ENCODE measurements around the gene ASAP3. TPM values are rescaled to one million over a fixed set of nuclear protein-coding genes. Genes with fewer than 3 reads are reported as not detected.

ASAP3 gene
- 10 to 100 TPM; 47.0 to 72.7 (median 52.6) TPM for polyA plus RNA-seq (ENCODE audit: insufficient read length in 10 of 10)
- long read RNA-seq, donor 1, full-length matches to known transcripts = 2 of 2 reads
- long read RNA-seq, donor 1, partial matches to known transcripts = 0 of 2 reads
- long read RNA-seq, donor 1, other reads (novel, unspliced or antisense) = 0 of 2 reads
- long read RNA-seq, donor 2, full-length matches to known transcripts = 2 of 2 reads
- long read RNA-seq, donor 2, partial matches to known transcripts = 0 of 2 reads
- long read RNA-seq, donor 2, other reads (novel, unspliced or antisense) = 0 of 2 reads
- long read RNA-seq, donor 3 = 0 reads
- long read RNA-seq, donor 4, full-length matches to known transcripts = 2 of 2 reads
- long read RNA-seq, donor 4, partial matches to known transcripts = 0 of 2 reads
- long read RNA-seq, donor 4, other reads (novel, unspliced or antisense) = 0 of 2 reads
- long read RNA-seq, donor 5 = 0 reads
- long read RNA-seq, donor 6, full-length matches to known transcripts = 5 of 5 reads
- long read RNA-seq, donor 6, partial matches to known transcripts = 0 of 5 reads
- long read RNA-seq, donor 6, other reads (novel, unspliced or antisense) = 0 of 5 reads
- long read RNA-seq, donor 7 = 0 reads
- long read RNA-seq, donor 8, full-length matches to known transcripts = 3 of 3 reads
- long read RNA-seq, donor 8, partial matches to known transcripts = 0 of 3 reads
- long read RNA-seq, donor 8, other reads (novel, unspliced or antisense) = 0 of 3 reads
- long read RNA-seq, donor 9 = 0 reads

DNA sequence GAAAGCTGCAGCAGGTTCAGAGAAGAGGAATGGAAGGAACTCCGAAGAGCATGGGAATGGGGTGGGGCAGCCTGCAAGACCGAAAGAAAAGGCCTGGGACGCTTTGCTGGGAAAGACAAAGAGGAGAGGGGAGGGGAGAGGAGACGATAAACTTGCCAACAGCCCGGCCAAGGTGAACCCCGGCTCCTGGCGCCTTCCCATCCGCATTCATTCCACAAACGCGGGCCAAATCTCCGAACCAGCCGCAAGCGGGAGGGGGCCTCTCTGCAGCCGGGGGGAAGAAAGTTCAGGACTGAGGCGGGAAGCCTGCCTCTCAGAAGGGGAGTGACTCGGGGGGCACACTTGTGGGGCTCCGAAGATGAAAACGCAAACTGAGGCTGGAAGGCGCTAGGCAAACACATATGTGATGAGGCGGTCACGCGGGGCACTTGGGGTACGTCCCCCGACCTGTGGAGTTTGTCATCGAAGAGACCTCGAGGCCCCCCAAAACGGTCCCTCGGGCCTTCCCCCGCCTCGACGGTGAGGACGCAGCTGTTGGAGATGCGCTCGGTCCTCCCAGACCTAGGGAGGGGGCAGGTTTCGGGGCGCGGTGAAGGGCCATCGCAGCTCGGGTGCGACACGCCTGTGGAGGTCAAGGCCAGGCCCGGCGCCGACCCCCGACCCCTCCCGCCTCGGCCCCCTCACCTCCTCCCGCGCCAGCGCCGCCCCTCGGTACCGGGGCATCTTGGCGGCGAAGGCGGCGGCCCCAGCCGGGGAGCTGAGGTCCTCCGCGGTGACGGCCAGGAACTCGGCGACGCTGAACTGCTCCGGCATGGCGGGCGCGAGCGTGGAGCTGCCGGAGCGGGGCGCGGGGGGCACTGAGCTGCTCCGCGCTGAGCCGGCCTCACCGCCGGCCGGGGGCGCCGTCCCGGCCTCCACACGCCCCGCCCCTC is at the start of gene ASAP3:
ASAP3 (minus strand) TSS at position 859 of the 932 bp plus-strand sequence; CDS start at position 813, 46 bp downstream.
- peak in 2 of 3 donors; percentile 77 to 89 for DNase-seq

DNA sequence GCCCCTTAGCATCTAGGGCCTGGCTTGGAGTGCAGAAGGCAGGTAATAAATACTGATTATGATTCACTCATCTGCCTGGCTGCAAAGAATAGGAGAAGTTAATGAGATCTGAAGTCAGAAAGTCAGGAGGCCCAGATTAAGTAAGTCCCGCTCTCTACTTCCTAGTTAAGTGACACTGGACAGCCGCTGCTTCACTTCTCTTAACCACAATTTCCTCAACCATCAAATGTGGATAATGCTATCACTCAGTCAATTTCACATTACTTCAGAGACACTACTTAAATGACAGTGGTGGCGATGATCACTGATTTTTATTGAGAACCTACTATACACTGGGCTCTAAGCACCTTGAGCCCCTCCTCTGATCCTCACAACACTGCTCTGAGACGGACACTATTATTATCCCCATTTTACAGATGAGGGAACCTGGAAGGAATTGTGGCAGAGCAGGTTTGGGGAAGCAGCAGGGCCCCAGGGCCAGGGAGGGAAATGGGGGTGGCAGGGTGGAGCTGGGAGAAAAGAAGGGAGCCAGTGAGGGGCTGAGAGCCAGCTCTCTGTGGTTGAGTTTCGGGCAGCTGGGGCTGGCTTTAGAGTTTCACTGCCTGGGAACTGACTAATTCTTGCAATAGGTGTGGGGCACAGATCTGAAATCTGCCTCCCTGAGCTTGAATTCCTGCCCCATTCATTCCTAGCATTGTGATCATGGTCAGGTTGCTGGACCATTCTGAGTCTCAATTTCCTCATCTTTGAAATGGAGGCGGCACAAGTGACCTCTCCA is 49.5 kb upstream of the ASAP3 start:
- no peak for DNase-seq

DNA sequence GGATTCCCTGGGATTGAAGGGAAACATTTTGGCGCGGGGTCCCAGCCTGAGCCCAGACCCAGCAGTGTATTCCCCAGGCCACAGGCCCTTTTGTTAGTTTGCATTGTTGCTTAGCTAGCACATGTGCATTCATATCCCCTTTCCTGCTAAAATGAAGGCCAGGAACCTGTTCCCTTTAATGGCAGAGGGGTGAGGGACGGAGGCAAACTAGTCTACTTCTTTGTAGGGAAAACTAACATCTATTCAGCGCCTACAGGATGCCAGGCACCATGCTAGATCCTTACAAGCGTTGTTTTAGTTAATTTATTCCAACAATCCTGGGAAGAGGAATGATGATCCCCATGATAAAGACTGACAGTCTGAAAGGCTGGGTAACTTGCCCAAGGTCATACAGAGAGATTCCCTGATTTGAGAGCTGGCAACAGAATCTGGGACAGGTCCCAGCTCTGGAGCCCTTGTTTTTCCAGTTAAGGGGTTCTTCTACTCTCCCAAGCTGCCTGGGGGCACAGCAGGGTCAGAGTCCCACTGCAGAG is 47.6 kb upstream of the ASAP3 start:
- no peak for DNase-seq

DNA sequence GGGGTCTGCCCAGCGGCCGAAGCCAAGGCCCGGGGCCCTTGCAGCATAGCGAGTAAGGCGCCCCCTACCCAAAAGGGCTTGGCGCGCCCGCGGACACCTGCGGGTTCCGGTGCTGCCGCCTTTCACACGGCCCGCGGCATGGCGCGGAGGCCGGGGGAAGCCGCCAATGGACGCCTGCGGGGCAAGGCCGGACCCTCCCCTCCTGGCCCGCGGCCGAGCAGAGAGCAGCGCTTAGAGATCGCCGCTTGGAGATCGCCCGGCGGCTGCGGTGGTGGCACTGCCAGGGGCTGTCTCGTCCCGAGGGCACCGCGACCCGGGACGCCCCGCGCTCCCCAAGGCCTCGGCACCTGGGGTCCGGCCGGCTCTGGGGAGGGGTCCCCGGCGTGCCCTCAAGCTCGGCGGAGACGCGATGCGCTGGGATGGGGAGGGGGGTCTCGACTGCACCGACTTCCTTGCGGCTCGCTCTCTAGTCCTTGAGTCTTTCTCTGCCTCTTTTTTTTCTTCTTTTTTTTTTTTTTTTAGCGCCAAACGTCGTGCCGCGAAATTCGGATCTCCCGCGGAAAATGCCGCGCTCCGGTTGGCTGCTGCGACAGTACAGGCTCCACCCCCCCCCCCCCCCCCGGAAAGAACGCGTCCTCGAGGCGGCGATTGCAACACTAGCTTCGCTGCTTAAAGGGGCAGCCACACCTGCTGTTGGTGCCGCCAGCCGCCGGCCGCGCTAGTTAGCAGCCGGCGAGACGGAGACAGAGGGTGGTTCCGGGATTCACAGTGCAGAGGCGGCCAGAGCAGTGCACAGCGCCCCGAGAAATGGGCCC is 47.0 kb upstream of the ASAP3 start, which contains the start of gene E2F2:
E2F2 (minus strand) TSS at position 487 of the 815 bp plus-strand sequence; CDS start at position 47, 440 bp downstream.
- DNase-seq = peak; percentile 81 to 95 (median 91)

GRCh38 chr1:23530087-23530746 is 46.2 kb upstream of the ASAP3 start:
- DNase-seq = no peak

DNA sequence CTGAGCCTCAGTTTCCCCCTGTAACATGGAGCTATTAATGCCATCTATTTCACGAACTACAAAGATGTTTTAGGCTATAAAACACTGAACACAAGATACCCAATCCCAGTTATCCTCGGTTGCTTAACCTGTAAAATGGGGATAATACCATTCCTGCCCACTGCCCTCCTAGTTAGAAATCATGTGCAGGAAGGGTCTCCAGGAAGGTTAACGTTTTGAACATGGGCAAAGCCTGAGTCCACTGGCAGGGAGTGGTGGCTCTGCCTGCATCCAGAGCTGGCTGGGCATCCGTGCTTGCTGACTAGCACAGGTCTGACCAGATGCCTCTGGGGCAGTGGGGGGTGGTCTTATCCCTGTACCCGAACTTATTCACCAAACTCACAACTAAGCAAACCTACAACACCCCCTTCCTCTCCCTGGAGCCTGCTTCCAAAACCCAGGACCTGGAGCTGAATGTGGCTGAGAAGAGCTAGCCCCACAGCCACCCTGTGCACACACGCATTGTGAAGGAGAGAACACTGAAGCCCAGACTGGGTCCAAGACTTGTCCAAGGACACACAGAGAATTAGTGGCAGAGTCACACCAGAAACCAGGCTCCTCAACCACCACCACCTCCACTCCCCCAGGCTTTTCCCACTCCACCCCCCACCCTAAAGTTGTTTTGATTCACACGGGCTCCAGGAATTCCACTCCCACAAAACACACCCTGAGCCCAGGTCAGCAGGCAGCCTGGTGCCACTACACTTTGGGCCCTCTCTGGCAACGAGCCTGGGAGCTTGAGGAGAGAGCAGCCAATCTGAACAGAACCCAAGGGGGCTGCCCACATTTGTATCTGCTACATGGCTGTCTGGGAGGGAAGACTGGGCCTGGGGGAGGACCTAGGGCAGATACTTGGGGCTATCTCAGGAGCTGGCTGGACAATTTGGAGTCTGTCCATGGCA is 45.4 kb upstream of the ASAP3 start:
- no peak for DNase-seq

GRCh38 chr1:23528250-23528978 is 44.4 kb upstream of the ASAP3 start:
- DNase-seq = peak; percentile 76 to 86 (median 81)

- no peak for DNase-seq
These were observed 43.9 kb upstream of the ASAP3 start for GRCh38 chr1:23527900-23528249.

DNA sequence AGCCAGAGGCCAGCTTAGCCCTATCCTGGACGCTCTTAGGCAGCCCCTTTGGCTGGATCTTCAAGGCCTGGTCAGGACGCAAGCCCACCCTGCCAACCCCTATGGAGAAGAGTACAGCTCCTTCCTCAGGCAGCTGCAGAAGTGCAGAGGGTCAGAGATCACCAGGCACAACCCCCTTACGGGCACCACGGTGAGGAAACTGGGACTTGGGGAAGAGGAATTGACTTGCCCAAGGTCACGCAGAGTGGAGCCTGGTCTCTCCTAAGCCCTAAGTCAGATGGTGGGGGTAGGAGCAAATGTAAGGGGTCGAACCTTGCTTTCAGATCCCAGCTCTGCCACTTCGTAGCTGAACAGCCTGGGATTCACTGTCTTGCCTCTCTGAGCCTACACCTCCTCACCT is 43.4 kb upstream of the ASAP3 start:
- DNase-seq = no peak

GRCh38 chr1:23526329-23527041 is 42.5 kb upstream of the ASAP3 start:
- no peak for DNase-seq

DNA sequence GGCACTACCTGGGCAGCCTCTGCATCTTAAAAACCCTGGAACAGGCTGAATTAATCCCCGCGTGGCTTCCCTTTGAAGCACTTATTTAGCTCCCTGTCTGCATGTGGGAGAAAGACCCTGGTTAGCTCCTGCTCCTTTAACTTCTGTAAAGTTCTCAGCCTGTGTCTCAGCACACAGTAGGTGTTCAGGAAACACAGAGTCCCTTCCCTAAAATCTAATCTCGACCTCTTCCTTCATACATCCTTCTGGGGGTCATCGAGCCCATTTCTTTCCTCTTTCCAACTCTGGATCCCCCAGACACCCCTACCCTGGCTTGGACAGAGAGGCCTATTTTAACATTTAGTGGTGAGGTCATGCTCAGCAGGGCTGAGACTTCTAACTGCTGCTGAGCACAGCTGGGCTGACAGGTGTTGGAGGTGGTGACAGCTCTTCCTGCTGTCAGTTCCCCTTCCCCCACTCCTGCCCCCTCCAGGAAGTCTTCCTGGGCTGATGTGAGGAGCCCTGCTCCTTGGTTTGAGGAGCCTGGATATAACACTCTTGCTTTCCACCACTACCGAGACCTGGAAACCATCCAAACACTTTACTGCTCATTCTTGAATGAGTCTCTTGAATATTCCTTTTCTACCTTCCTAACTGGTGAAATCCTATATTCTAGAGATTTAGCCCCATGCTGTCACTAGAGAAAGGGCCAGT is 41.7 kb upstream of the ASAP3 start:
- peak in 1 of 3 donors; percentile 43 for DNase-seq

- peak; percentile 38 to 68 (median 44) for DNase-seq
These were observed 40.9 kb upstream of the ASAP3 start for GRCh38 chr1:23524716-23525401.

DNA sequence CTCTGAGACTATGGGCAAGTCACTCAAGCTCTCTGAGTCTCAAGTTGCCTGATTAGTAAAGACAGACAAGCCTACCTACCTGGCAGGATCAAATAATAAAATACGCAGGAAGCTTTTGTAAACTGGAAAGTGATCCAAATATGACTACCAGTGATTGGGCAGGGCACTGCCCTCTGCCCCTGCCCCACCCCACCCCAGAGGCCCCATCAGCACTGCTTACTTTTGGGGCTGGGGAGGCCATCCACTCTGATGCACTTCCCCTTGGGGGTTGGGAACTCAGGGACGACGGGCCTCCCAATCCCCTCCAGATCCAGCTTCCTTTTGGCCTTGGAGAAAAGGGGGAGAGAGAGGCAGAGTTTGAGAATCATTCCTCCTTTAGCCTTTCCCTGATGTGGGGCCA is 40.2 kb upstream of the ASAP3 start:
- DNase-seq = no peak

GRCh38 chr1:23522244-23522982 is 38.4 kb upstream of the ASAP3 start:
- no peak for DNase-seq

- DNase-seq = no peak
These were observed 37.6 kb upstream of the ASAP3 start for GRCh38 chr1:23521588-23521987.
